ENCODE results near the gene LRP1B.

LRP1B gene

DNA sequence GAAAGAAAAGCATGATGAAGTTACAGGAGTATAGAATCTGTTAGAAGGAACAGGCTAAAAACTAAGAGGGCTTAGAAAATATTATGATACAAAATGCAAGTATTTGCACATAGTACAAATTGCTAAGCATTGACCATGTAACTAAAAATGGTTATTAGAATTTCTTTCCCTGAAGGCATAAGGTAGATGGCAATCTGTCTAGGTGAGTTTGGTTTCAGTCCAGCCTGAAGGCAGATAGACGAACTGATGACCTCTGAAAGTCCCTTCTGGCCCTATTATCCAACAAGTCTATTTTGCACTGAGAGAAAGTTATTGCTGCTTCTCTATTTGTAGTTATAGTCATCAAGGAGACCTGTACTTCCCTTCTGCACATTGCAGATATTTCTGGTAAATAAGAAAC, 663.5 kb downstream of the LRP1B start:
- TF ChIP-seq, protein P1, sequence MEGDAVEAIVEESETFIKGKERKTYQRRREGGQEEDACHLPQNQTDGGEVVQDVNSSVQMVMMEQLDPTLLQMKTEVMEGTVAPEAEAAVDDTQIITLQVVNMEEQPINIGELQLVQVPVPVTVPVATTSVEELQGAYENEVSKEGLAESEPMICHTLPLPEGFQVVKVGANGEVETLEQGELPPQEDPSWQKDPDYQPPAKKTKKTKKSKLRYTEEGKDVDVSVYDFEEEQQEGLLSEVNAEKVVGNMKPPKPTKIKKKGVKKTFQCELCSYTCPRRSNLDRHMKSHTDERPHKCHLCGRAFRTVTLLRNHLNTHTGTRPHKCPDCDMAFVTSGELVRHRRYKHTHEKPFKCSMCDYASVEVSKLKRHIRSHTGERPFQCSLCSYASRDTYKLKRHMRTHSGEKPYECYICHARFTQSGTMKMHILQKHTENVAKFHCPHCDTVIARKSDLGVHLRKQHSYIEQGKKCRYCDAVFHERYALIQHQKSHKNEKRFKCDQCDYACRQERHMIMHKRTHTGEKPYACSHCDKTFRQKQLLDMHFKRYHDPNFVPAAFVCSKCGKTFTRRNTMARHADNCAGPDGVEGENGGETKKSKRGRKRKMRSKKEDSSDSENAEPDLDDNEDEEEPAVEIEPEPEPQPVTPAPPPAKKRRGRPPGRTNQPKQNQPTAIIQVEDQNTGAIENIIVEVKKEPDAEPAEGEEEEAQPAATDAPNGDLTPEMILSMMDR (IDR thresholded peaks at IDR 0.05; ENCODE audit: control extremely low read depth, extremely low read depth, low read depth, missing control alignments) = no peak
- ChIA-PET CTCF (no interaction called here), POLR2A (no interaction called here)
- DNase-seq (ENCODE audit: extremely low spot score) = no peak

DNA sequence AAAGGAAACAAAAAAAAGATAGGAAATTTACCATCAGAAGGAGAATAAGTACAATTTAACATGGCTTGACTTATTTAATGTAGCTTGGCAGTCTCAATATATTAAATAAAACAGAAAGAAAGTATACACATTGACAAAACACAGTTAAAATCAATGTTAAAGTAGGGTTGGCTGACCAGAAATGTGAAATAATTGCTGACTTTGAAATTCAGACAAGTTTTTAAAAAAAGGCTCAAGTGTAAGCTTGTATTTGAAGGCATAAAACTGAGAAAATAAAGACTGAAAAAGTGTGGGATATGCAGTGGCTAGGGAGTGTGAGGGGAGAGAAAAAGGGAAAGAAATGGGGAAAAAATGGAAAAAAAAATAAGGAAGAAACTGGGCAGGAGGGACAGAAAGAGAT, 665.8 kb downstream of the LRP1B start:
- TF ChIP-seq, protein P1 (IDR thresholded peaks at IDR 0.05; ENCODE audit: control extremely low read depth, extremely low read depth, low read depth, missing control alignments) = no peak
- no peak for DNase-seq (ENCODE audit: extremely low spot score)
- CTCF ChIA-PET = interaction anchor here (1.4 kb wide), 1 partner anchor 90 kb away, joined by 4 read pairs; no protein-coding TSS in a partner anchor
- POLR2A ChIA-PET = no interaction called here

DNA sequence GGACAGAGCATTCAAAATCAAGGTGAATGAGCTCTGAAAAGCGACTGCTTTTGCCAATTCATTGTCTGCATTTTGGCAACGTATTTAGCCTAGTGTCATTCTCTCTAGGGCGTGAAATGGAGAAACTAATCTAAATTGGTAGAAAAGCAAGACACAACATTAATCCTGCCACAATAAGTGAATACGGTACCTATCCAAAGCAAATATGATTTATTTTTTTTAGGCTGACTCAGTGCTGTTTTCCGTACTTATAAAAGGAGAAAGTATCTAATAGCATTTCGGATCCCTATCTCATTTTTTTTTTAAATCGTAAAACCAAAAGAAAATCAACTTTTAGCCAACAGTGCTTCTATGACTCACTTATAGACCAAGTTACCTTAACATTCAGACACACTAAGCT, 672.5 kb downstream of the LRP1B start:
- CTCF ChIA-PET = interaction anchor here (2.5 kb wide), 1 partner anchor 12 kb away, joined by 6 read pairs; no protein-coding TSS in a partner anchor
- no peak for DNase-seq (ENCODE audit: extremely low spot score)
- TF ChIP-seq, protein P1 (IDR thresholded peaks at IDR 0.05; ENCODE audit: control extremely low read depth, extremely low read depth, low read depth, missing control alignments) = no peak
- POLR2A ChIA-PET = no interaction called here

DNA sequence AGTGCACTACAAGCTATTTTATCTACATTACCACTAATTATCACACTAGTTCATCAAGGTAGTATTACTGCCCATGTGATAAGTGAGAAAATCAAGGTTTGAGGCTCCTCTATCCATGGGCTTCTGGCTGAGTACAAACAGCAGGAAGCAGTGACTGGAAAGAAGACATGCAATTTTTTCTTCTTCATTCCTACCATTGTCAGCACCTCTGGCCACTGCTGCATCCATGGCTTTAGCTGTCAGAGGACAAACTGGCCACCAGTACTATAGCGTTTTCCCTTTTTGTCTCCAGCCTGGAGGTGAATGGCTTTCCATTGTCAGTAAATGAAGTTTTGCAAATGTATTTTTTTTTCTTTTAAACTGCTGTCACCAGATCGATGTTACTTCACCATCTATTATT, 674.9 kb downstream of the LRP1B start:
- ChIA-PET CTCF (no interaction called here), POLR2A (no interaction called here)
- DNase-seq (ENCODE audit: extremely low spot score) = no peak
- TF ChIP-seq, protein P1 (IDR thresholded peaks at IDR 0.05; ENCODE audit: control extremely low read depth, extremely low read depth, low read depth, missing control alignments) = no peak

DNA sequence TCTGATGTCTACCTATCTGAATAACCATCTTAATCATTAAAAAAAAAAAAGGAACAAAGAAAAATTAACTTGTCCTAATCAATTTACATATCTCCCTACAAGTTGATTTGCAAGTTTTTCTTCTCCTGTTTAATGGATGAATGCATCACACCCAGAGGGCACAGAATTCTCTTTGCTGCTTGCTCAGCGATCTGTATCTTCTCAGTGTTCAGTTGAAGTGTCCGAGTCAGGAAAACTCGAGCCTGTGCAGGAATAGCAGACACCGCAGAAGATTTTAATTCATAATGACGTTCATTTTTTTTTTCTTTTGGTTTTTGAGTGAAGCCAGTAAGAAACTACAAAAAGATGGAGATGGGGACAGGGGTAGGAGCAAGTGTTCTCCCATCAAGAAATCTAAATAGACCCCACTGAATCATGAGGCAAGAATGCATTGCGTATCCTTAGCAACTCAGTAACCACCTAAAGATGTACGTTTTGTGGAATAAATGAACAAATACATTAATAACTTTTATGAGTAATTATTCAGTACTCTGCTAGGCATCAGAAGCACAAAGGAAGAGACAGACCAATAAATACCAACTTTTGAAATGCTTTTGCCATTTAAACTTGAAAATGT, 675.5 kb downstream of the LRP1B start:
- ChIA-PET POLR2A (no interaction called here), CTCF (interaction anchor here (1.3 kb wide), 1 partner anchor 13 kb away, joined by 3 read pairs; no protein-coding TSS in a partner anchor)
- TF ChIP-seq, protein P1 (IDR thresholded peaks at IDR 0.05; ENCODE audit: control extremely low read depth, extremely low read depth, low read depth, missing control alignments) = no peak
- no peak for DNase-seq (ENCODE audit: extremely low spot score)

DNA sequence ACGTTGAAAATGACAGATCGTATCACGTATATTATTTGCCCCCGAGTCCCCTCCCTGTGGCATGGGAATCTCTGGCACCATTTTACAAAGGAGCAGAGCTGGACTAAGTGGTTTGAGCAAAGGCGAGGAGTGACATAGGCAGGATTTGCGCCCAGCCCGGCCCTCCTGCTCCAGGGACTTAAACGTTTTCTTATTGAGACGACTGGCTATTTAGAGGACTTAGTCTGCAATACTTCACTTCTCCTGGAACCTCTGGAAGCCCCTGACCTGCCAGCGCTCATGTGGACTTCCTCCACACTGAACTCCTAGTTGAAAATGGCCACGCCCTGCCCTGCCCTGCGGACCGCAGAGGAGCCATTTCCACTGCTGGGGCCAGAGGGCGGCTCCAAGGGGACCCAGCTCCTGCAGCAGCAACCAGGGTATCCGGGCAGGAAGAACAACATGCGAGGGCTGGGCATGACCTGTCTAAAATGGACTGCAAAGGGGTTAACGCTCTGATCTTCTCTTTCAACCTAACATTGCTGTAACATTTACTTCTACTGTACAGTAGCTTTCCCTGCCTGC, 690.7 kb downstream of the LRP1B start:
- no peak for DNase-seq (ENCODE audit: extremely low spot score)
- TF ChIP-seq, protein P1 (IDR thresholded peaks at IDR 0.05; ENCODE audit: control extremely low read depth, extremely low read depth, low read depth, missing control alignments) = no peak
- POLR2A ChIA-PET = no interaction called here
- CTCF ChIA-PET = interaction anchor here (1.6 kb wide), 1 partner anchor 29 kb away, joined by 5 read pairs; no protein-coding TSS in a partner anchor

All from GM10248 (cell line).